ENCODE measurements around the gene TMEM208.
A peak's percentile ranks its signal among the peaks of the same experiment; 100 is the strongest.

- TF ChIP-seq POLR2A (IDR thresholded peaks at IDR 0.05; ENCODE audit: extremely low read depth, insufficient read length) (no peak), MYC (IDR thresholded peaks at IDR 0.05; ENCODE audit: low read depth, low read length) (no peak), MAX (IDR thresholded peaks at IDR 0.05; ENCODE audit: low read depth, low read length) (no peak)
- TF ChIP-seq, protein P1, sequence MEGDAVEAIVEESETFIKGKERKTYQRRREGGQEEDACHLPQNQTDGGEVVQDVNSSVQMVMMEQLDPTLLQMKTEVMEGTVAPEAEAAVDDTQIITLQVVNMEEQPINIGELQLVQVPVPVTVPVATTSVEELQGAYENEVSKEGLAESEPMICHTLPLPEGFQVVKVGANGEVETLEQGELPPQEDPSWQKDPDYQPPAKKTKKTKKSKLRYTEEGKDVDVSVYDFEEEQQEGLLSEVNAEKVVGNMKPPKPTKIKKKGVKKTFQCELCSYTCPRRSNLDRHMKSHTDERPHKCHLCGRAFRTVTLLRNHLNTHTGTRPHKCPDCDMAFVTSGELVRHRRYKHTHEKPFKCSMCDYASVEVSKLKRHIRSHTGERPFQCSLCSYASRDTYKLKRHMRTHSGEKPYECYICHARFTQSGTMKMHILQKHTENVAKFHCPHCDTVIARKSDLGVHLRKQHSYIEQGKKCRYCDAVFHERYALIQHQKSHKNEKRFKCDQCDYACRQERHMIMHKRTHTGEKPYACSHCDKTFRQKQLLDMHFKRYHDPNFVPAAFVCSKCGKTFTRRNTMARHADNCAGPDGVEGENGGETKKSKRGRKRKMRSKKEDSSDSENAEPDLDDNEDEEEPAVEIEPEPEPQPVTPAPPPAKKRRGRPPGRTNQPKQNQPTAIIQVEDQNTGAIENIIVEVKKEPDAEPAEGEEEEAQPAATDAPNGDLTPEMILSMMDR (IDR thresholded peaks at IDR 0.05; ENCODE audit: low read depth, low read length): peak; percentile 61
Measured at GRCh38 chr16:67179421-67180080, 47.4 kb upstream of the TMEM208 start.
